ENCODE measurements around the gene ODR4.
"Not testable (repeated sequence)": the region's sequence is repeated elsewhere in the genome, so short reads cannot be mapped to it uniquely, and the experiment has no call there.

ODR4 gene

DNA sequence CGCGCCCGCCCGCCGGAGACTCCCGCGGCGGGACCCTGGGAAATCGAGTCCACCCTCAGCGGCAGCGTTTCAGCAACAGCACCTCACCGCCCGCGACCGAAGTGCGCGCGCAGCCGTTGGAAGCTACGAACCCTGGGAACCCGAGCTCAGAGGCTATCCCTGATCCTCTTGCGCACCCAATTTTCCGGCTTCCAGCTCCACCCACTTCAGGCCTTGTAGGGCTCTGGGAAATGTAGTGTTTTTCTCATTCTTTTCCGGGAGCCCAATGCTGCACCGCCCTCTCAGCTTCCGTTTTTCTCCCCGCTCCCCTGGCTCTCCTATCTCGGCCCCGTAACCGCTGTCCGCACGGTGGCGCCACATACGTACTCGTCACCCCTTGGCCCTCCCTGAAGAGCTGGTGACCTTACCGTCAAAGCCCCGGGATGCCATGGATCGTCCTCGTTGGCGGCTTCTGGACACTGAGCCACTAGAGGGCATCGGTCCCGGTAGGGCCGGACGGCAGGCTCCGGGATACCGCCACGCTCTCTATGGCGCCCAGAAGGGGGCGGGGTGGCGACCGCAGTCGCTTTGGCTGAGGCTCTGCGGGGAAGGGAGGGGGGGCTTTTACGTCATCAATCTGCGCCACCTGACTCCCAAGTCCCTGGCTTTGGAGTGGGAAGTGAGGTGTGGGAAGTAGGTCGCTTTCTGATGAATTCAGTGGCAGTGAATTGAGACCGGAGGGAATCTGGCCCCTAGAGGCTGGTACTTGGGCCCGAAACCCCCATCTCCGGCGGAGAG, at the start of gene ODR4, which contains the start of gene TPR:
Gene ODR4 (plus strand): TSS at position 687 of the 777 bp plus-strand sequence. CDS start 3,948 bp downstream, outside the sequence.
Gene TPR (minus strand): TSS at position 102 of the 777 bp plus-strand sequence. CDS start 225 bp downstream, outside the sequence.
- DNase-seq (ENCODE audit: low spot score): peak; percentile 96

DNA sequence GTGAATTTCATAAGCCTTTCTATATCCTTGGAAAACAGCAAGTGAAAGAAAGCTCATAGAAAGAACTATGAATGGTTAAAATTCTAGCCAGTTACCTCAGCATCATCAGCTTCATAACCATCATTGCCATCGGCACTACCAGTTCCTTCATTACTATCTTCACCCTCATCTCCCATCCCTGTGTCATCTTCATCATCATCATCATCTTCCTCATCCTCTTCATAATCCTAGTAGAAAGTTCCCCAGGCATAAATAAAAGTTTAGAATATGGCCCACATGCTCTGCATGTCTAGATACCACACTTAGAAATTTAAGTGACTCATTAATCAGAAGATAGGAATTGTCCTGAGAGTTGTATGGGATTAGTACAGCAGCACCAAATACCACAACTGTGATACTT, 49.6 kb upstream of the ODR4 start:
- no peak for DNase-seq (ENCODE audit: low spot score)

DNA sequence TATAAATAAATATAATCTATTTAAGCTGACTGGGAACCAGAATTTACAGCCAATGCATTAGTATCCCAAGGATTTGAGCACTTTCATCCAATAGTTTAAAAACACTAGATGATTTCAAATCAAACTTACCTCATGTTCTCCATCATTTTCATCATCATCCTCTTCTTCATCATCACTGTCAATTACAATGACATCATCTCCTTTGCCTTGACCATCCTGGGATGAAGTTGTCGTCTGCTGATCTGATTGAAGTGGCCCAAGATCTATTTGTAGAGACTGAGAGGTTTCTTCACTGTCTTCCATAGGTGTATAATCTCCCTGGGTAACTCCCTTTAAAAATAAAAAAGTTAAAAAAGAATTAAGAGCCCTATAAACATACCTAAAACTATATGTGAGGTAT, 48.3 kb upstream of the ODR4 start:
- DNase-seq (ENCODE audit: low spot score): no peak

DNA sequence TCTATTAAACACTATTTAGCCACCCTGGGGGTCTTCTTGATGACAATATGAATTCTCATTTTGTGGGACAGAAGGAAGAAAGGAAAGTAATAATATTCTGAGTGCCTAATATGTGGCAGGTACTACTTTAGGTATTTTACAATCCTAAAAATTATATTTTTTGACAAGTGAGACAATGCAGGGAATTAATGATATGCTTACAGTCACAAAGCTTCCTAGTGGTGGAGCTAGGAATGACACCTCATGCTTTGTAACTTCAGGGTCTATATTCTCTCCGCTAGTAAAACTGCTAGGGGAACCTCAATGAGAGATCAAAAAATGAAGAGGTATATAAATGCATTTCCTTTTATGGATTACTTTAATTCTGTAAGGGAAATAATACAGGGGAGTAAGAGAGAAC, 44.9 kb upstream of the ODR4 start:
- no peak for DNase-seq (ENCODE audit: low spot score)

DNA sequence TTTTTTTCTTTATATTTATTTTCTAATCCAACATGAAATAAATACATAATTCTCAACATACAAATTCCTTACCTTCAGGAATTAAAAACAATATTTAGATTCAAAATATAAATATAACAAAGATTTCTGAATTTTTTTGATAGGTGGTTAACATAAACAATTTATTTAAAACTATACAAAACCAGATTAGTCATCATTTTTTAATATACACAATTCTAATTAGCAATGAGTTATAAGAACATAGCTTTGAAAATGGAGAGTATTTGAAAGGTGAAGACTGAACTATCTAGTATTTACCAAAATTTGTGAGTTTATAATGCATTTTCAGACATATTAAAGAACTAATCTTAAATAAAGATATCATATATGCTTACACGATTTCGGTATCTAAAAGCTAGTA, 38.1 kb upstream of the ODR4 start:
- DNase-seq (ENCODE audit: low spot score): no peak

DNA sequence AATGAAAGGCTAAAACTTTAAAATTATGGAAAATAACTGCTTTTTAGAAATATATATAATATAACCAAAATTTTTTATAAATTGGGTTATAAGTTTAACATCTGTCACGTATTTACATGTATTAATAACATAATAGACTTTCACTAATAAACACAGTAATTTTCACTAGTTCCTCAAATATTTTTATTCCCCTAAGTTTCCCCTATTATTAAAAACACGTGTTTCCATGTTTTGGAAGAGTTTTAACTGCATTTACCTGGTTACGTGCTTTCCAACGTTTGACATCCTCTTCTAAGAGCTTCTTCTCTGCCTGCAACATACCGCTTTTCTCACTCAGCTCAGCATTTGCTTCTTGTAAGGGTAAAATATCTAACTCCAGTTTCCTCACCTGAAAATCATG, 34.9 kb upstream of the ODR4 start:
- no peak for DNase-seq (ENCODE audit: low spot score)

DNA sequence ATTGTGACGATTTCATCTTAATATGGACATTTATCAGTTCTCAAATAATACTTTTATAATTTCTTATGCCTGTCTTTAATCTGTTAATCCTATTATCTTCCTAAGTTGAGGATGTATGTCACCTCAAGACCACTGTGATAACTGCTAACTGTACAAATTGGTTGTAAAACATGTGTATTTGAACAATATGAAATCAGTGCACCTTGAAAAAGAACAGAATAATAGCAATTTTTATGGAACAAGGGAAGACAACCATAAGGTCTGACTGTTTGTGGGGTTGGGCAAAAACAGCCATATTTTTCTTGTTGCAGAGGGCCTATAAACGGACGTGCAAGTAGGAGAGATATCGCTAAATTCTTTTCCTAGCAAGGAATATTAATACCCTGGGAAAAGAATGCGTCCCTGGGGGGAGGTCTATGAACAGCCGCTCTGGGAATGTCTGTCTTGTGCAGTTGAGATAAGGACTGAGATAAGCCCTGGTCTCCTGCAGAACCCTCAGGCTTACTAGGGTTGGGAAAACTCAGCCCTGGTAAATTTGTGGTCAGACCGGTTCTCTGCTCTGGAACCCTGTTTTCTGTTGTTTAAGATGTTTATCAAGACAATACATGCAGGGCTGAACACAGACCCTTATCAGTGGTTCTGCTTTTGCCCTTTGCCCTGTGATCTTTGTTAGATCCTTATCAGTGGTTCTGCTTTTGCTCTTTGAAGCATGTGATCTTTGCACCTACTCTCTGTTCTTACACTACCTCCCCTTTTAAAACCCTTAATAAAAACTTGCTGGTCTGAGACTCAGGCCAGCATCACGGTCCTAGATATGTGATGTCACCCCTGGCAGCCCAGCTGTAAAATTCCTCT, 27.6 kb upstream of the ODR4 start:
- not testable (repeated sequence) for DNase-seq (ENCODE audit: low spot score)

DNA sequence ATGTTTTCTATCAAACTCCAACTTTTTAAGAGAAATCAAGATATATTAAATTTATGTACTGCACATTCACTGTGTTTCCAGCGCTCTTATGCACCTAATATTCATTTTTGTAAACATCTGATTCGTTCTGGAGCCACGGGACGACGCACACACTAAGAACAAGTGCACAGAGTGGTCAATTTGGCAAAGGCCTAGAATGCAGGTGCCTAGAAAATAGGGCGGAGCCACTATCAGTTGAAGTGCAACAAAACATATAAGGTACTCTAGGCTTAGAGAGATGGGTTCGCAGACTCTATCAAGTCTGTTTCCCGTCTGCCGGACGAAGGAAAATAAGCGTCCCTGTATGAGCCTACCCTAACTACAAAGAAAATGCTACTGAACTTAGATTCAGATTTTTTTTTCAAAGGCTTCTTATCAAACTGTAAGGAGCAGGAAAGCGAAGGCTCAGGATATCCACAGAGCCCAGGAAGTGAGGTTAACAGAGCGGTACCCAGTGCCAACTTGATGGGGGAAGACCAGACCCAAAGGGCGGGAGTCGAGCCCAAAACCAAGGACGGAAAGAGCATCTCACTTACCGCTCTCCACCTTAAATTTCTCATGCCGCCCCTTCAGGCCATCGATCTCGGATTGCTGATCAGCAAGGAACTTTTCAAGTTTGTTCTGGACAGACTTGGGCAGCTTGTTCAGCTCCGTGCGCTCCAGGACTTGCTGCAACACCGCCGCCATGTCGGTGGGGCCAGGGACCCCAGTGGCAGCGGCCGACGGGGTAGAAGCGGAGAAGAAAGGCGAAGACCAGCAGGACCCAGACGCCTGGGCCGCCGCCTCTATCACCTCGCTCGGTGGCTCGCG, 1.1 kb upstream of the ODR4 start:
- peak; percentile 19 for DNase-seq (ENCODE audit: low spot score)

DNA sequence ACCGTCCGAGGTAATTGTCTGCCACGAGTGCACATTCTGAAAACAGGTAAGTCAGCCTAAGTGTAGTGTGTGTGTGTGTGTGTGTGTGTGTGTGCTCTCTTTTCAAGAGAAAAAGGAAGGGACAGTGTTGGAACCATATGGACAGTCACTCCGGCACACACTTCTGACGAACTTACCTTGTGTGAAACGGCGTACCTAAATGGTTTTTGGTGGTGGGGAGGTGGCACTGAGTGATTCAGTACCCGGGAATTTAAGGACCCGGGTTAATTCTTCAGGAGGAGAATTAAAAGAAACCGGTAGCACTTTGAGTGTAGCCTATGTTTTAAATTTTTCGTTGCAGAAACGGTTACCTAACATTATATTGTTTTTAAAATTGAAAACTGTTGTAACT, 286 bp downstream of the ODR4 start:
- no peak for DNase-seq (ENCODE audit: low spot score)

DNA sequence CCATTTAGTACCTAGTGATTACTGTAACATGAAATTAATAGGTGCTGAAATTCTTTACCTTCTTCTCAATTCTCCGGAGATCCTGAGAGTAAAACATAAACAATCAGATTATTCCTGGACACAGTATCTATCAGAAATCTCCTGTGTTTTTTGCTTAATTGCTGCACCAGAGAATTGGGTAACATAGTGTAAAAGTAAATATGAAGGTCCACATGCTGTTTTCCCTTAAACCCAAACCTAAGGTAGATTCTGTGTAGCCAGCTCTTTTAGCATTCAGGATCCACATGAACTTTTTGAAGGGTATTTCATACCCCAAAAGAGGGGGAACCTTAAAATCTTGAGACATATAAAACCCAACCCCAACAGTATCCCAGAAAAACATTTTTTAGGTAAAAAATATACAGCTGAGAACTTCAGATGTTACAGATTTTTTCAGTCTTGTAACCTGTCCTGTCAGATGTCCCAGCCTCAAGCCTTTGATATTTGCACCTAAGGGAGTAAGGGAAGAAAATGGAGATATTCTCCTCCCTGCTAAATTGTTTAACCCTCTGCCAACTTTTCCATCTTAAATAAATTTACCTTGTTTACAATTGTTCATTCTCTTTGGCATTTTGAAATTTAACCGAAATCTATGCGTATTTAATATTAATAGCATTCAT, 11.2 kb downstream of the ODR4 start:
- no peak for DNase-seq (ENCODE audit: low spot score)

DNA sequence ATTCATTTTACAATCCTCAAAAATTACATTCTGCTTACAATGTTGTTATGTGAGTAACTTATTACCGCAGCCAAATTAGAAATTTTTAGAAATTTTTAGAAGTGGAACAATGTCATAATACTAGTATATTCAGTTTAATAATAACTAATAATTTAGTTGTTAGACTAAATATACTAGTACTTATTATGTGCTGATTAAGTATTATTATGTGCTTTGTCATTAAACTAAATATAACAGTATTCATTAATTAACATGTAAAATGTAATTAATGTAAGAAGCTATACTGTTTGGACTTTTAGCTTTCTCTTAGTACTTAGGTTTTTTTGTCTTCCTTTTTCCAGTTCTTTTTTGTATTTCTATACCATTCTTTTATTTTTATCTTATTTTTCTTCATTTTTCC, 15.3 kb downstream of the ODR4 start:
- DNase-seq (ENCODE audit: low spot score): no peak

DNA sequence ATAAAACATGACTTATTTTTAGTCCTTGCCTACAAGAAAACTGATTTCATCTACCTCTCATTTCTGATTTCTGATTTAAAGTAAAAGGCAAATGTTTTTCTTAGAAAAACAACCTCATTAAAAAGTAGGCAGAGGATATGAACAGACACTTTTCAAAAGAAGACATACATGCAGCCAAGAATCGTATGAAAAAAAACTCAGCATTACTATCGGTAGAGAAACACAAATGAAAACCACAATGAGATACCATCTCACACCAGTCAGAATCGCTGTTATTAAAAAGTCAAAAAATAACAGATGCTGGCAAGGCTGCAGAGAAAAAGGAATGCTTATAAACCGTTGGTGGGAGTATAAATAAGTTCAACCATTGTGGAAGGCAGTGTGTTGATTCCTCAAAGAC, 16.2 kb downstream of the ODR4 start:
- no peak for DNase-seq (ENCODE audit: low spot score)

DNA sequence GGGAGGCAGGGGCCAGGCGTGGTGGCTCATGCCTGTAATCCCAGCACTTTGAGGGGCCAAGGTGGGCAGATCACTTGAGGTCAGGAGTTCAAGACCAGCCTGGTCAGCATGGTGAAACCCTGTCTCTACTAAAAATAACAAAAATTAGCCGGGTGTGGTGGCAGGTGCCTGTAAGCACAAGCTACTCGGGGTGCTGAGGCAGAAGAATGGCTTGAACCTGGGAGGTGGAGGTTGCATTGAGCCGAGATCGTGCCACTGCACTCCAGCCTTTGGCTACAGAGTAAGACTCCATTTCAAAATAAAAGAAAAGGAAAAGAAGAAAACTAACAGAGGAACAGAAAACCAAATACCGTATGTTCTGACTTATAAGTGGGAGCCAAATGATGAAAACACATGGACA, 17.1 kb downstream of the ODR4 start:
- DNase-seq (ENCODE audit: low spot score): not testable (repeated sequence)

DNA sequence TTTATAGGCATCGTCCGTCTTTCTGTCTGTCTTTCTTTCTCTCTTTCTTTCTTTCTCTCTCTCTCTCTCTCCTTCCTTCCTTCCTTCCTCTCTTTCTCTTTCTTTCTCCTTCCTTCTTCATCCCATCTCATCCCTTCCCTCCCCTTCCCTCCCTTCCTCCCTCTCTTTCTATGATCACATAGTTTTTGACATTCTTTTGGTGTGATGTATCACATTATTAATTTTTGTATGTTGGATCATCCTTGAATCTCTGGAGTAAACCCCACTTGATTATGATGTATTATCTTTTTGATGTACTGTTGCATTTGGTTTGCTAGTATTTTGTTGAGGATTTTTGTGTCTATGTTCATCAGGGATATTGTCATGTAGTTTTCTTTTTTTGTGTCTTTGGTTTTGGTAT, 25.8 kb downstream of the ODR4 start:
- not testable (repeated sequence) for DNase-seq (ENCODE audit: low spot score)

DNA sequence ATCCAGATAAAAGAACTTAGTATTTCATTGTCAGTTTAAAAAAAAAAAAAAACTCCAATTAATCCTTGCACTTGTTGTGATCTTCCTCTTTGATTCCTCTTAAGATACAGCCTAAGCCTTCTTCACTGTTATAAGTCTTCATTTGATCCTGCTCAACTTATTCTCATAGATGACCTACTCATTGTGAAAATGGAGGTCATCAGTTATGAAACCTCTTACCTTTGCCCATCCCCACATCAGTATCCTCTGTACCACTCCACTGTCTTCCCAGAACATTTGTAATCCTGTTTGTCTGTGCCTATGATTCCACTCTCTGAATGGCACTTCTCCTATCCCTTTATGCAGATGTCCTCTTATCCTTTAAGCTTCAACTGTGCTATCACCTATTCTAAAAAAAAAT, 28.0 kb downstream of the ODR4 start:
- DNase-seq (ENCODE audit: low spot score): no peak

DNA sequence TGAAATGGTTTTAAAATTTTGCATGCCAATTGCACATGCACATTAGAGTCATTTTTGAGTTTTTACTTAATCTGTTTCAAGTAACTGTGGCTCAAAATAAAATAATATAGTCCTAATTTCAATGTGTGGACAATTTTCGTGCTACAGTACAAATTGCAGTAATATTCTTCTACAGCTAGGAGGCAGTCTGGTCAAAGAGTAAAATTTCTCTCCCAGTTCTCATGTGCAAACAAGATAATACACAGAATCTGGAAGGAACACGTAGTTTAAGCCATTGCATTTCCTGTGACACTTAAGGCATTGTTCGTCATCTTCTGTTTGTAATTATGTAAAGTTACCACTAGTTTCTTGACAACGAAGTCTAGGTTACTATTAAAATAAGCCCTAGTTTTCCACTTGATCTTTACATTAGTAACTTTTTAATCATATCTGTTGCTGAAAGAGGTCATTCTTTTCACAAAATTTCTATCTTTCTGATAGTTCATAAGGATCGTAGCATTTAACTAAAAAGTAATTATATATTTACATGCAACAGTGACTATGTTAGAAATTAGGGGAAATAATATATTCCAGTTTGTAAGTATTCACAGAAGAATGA, 28.9 kb downstream of the ODR4 start:
- DNase-seq (ENCODE audit: low spot score): peak; percentile 30

DNA sequence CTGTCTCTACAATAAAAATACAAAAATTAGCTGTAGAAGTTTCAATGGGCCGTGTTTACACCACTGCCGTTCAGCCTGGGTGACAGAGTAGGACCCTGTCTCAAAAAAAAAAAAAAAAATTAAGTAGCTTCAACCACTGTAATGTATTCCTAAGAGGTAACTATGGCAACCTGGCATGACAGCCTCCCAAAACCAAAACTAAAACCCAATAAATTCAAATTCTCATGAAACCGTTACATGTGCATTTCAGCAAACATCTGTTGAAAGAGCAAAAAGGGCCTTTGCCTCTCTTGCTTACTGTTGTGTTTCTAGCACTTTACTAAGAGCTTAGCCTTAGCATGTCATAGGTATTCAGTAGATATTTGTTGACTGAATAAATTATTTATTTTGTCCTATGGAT, 33.5 kb downstream of the ODR4 start:
- no peak for DNase-seq (ENCODE audit: low spot score)

DNA sequence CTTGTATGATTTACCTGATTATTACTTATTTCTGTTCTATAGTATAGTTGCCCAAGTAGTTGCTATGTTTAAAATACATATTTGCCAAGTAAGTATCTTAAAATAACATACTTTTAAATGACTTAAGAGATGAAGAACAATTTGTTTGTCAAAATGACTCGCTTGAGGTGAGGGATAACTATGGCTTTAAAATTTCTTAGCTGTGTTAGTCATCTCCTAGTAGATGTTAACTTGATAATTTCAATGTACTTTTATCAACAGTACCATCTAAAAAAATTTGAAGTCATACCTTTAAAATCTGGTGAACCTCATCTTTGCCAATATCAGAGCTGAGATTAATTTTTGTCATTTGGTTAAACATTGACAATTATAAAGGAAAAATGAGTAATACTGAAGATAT, 37.7 kb downstream of the ODR4 start:
- DNase-seq (ENCODE audit: low spot score): no peak

DNA sequence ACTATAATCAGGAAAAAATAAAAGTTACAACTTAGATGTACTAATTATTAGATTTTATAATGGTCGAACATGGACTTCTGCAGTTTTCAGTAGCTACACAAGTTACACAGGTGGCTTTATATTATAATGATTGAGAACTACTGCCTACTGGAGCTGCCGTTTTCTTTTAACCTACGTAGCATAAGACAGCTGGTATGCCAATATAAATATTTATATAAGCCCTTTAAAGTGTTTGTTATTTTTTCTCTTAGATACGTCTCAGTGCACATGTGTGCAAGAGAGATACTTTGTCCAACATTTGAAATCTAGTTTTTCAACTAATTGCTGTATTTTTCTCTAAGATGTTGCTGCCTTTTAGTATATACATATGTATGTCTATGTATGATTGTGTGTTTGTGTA, 42.9 kb downstream of the ODR4 start:
- no peak for DNase-seq (ENCODE audit: low spot score)

DNA sequence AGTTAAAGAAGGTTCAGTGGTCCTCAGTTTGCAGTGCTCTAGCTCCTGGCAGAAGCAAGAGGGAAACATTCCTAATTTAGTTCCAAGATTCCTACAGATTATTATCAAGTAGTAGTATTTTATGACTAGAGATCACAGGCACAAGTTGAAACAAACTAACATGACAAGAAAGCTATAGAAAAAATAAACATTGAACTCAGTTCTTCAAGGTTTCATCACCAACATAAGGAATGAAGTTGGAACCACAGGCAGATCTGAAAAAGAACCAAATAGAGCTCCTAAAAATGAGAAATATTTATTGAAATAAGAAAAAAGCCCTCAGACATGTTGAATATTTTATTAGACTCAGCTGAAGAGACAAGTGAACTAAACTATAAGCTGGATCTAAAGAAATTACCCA, 44.7 kb downstream of the ODR4 start:
- peak; percentile 1 for DNase-seq (ENCODE audit: low spot score)

DNA sequence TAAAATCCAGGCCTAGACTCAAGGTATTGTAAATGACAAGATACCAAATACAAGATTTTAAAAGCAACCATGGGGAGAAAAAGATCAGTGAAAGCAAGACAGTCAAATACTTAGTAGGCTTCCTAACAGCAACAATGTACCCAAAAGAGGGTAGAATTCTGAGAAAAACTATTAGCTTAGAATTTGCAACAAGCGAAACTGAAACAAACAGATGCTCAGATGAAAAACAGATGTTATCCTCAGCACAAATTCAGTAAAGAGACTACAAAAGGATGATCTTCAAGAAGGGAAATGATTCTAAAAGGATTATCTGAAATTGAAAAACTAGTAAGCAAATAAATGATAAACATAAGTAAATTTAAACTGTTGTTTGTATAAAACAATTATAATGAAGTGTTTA, 45.3 kb downstream of the ODR4 start:
- DNase-seq (ENCODE audit: low spot score): peak; percentile 2

All from hepatic stellate cell (primary cell).